ENCODE results near the gene METTL16. TPM values are rescaled to one million over a fixed set of nuclear protein-coding genes. Genes with fewer than 3 reads are reported as not detected.
"Not testable (repeated sequence)": the region's sequence is repeated elsewhere in the genome, so short reads cannot be mapped to it uniquely, and the experiment has no call there.

Gene METTL16
- total RNA-seq, 1 donor from 2014 or later = 22.9 TPM

- no peaks in the 10 kb centered on the region for H3K27me3 Mint-ChIP-seq (ENCODE audit: unreplicated experiment)
- TF ChIP-seq CTCF (IDR thresholded peaks at IDR 0.05) = no peak
- peaks cover 20% of the 10 kb centered on the region for H3K36me3 Mint-ChIP-seq (ENCODE audit: unreplicated experiment)
- no peak overlapping the region for H3K4me3 Mint-ChIP-seq (ENCODE audit: unreplicated experiment)
- no peak overlapping the region for H3K27ac Mint-ChIP-seq (ENCODE audit: unreplicated experiment)
- no peaks in the 10 kb centered on the region for H3K4me1 Mint-ChIP-seq (ENCODE audit: unreplicated experiment)
- H3K9me3 Mint-ChIP-seq (ENCODE audit: unreplicated experiment) = no peaks in the 10 kb centered on the region
- DNase-seq (ENCODE audit: extremely low spot score, unreplicated experiment) = no peak
These were observed 8.7 kb downstream of the METTL16 start for GRCh38 chr17:2502871-2503580.

GRCh38 chr17:2500446-2500845, 11.2 kb downstream of the METTL16 start:
- Mint-ChIP-seq H3K4me3 (ENCODE audit: unreplicated experiment) (no peak overlapping the region), H3K9me3 (ENCODE audit: unreplicated experiment) (no peaks in the 10 kb centered on the region), H3K36me3 (ENCODE audit: unreplicated experiment) (peaks cover 20% of the 10 kb centered on the region), H3K27me3 (ENCODE audit: unreplicated experiment) (no peaks in the 10 kb centered on the region), H3K4me1 (ENCODE audit: unreplicated experiment) (no peaks in the 10 kb centered on the region), H3K27ac (ENCODE audit: unreplicated experiment) (no peak overlapping the region)
- no peak for TF ChIP-seq CTCF (IDR thresholded peaks at IDR 0.05)
- no peak for DNase-seq (ENCODE audit: extremely low spot score, unreplicated experiment)

- not testable (repeated sequence) for H3K4me3 Mint-ChIP-seq (ENCODE audit: unreplicated experiment); DNase-seq (ENCODE audit: extremely low spot score, unreplicated experiment); H3K36me3 Mint-ChIP-seq (ENCODE audit: unreplicated experiment); H3K9me3 Mint-ChIP-seq (ENCODE audit: unreplicated experiment); H3K27ac Mint-ChIP-seq (ENCODE audit: unreplicated experiment); H3K27me3 Mint-ChIP-seq (ENCODE audit: unreplicated experiment)
- peaks cover 42% of the 10 kb centered on the region for H3K4me1 Mint-ChIP-seq (ENCODE audit: unreplicated experiment)
These were observed 22.4 kb downstream of the METTL16 start for GRCh38 chr17:2489286-2489685.

GRCh38 chr17:2487306-2487705, 24.4 kb downstream of the METTL16 start:
- Mint-ChIP-seq H3K4me3 (ENCODE audit: unreplicated experiment) (no peak overlapping the region), H3K36me3 (ENCODE audit: unreplicated experiment) (no peaks in the 10 kb centered on the region), H3K27ac (ENCODE audit: unreplicated experiment) (no peak overlapping the region), H3K4me1 (ENCODE audit: unreplicated experiment) (peaks cover 31% of the 10 kb centered on the region), H3K27me3 (ENCODE audit: unreplicated experiment) (no peaks in the 10 kb centered on the region), H3K9me3 (ENCODE audit: unreplicated experiment) (no peaks in the 10 kb centered on the region)
- TF ChIP-seq CTCF (IDR thresholded peaks at IDR 0.05) = no peak
- DNase-seq (ENCODE audit: extremely low spot score, unreplicated experiment) = no peak

- DNase-seq (ENCODE audit: extremely low spot score, unreplicated experiment); H3K9me3 Mint-ChIP-seq (ENCODE audit: unreplicated experiment); H3K4me3 Mint-ChIP-seq (ENCODE audit: unreplicated experiment); H3K27ac Mint-ChIP-seq (ENCODE audit: unreplicated experiment); H3K27me3 Mint-ChIP-seq (ENCODE audit: unreplicated experiment); H3K36me3 Mint-ChIP-seq (ENCODE audit: unreplicated experiment): not testable (repeated sequence)
- peaks cover 28% of the 10 kb centered on the region for H3K4me1 Mint-ChIP-seq (ENCODE audit: unreplicated experiment)
These were observed 25.0 kb downstream of the METTL16 start for GRCh38 chr17:2486709-2487108.

- no peaks in the 10 kb centered on the region for H3K9me3 Mint-ChIP-seq (ENCODE audit: unreplicated experiment)
- no peaks in the 10 kb centered on the region for H3K27me3 Mint-ChIP-seq (ENCODE audit: unreplicated experiment)
- no peak overlapping the region for H3K4me3 Mint-ChIP-seq (ENCODE audit: unreplicated experiment)
- H3K27ac Mint-ChIP-seq (ENCODE audit: unreplicated experiment) = peak overlapping the region; percentile 71
- no peak for DNase-seq (ENCODE audit: extremely low spot score, unreplicated experiment)
- H3K4me1 Mint-ChIP-seq (ENCODE audit: unreplicated experiment) = peaks cover 22% of the 10 kb centered on the region
- TF ChIP-seq CTCF (IDR thresholded peaks at IDR 0.05) = no peak
- H3K36me3 Mint-ChIP-seq (ENCODE audit: unreplicated experiment) = no peaks in the 10 kb centered on the region
These were observed 25.7 kb downstream of the METTL16 start for GRCh38 chr17:2485970-2486369.
